HCT116 (cell line): ENCODE results near the gene C9orf78. TPM values are rescaled to one million over a fixed set of nuclear protein-coding genes. Genes with fewer than 3 reads are reported as not detected.

Experiments used
- ATAC-seq: fragments of 200-7000 bp; cut with Tn5 transposase; 2 replicates; pipeline ENCODE4 v1.9.1; 2020; ENCODE audit warnings: mild to moderate bottlenecking, moderate library complexity
- BruUV-seq: library from RNA; stranded (reverse); fragments of 400-500 nt; replicated peaks from 2 replicates; lab custom pipeline; 2021; lab: Mats Ljungman, UMichigan
- CTCF ChIA-PET: fragments of 300-600 bp; sonication (Branson Sonifier 250); formaldehyde crosslinking; loops from one replicate; lab custom pipeline; 2021; ENCODE audit warnings: antibody characterized with exemption; lab: Charles Lee
- POLR2A ChIA-PET: fragments of 300-600, 350-600 bp; sonication (Branson Sonifier 250); formaldehyde crosslinking; loops from one replicate; lab custom pipeline; 2021; ENCODE audit warnings: antibody characterized with exemption; lab: Charles Lee
- RAD21 ChIA-PET, 2 experiments: fragments of 300-600 bp; sonication (Branson Sonifier 250); formaldehyde crosslinking; loops; one replicate each; lab custom pipeline; 2023; ENCODE audit warnings: low total read pairs in 2 of 2; ENCODE audit not compliant: uncharacterized antibody in 2 of 2, unreplicated experiment in 2 of 2, low non-redundant PET in 1 of 2; lab: Charles Lee
- DNase-seq: peaks from one replicate; pipeline ENCODE4 v3.0.0-alpha.2; 2010; ENCODE audit warnings: low read depth, low spot score
- H2AFZ ChIP-seq: fragments of 200-600 bp; shearing (Covaris generic), sonication (generic); 2 replicates; pipeline ENCODE4 v1.6.1; 2017; ENCODE audit warnings: low read depth, mixed run types, mixed read lengths, antibody characterized with exemption, low read length; ENCODE audit not compliant: poor library complexity, severe bottlenecking
- H3K27ac ChIP-seq: 2 replicates; pipeline ENCODE4 v1.5.1; 2012; ENCODE audit warnings: low read depth, low read length
- H3K27me3 ChIP-seq: fragments of 200-600 bp; sonication (generic); 2 replicates; pipeline ENCODE4 v1.6.1; 2016; ENCODE audit warnings: mixed run types, low read length, mixed read lengths; ENCODE audit not compliant: insufficient read depth
- H3K36me3 ChIP-seq, 2 experiments: fragments of 200-500 bp in 1 of 2; fragments of 200-600 bp in 1 of 2; sonication (Bioruptor generic) in 1 of 2; sonication (generic) in 1 of 2; 2 replicates each; pipeline versions ENCODE4 v1.5.1 to v1.6.1; 2014 to 2016; ENCODE audit warnings: low read length in 2 of 2, inconsistent platforms in 1 of 2, mixed read lengths in 1 of 2, mixed run types in 1 of 2; ENCODE audit not compliant: insufficient read depth in 2 of 2, control insufficient read depth in 1 of 2
- H3K4me1 ChIP-seq, 2 experiments: fragments of 200-600 bp in 1 of 2; sonication (generic) in 1 of 2; 2 replicates each; pipeline versions ENCODE4 v1.5.1 to v1.6.1; 2012 to 2017; ENCODE audit warnings: low read length in 2 of 2, inconsistent platforms in 1 of 2, mild to moderate bottlenecking in 1 of 2, mixed read lengths in 1 of 2, mixed run types in 1 of 2, moderate library complexity in 1 of 2; ENCODE audit not compliant: insufficient read depth in 2 of 2, control insufficient read depth in 1 of 2
- H3K4me2 ChIP-seq: fragments of 200-600 bp; sonication (generic); 2 replicates; pipeline ENCODE4 v1.6.1; 2017; ENCODE audit warnings: mixed run types, low read length, mixed read lengths
- H3K4me3 ChIP-seq, 2 experiments: fragments of 200-600 bp in 1 of 2; sonication (generic) in 1 of 2; replicated peaks in 1 of 2; 2 replicates each; pipeline ENCODE4 v1.5.1; 2011 to 2016; ENCODE audit warnings: low read length in 2 of 2, control low read depth in 1 of 2, low read depth in 1 of 2, mild to moderate bottlenecking in 1 of 2, mixed read lengths in 1 of 2, mixed run types in 1 of 2
- H3K79me2 ChIP-seq: fragments of 200-600 bp; sonication (generic); 2 replicates; pipeline ENCODE4 v1.6.1; 2017; ENCODE audit warnings: mild to moderate bottlenecking, mixed run types, low read length, moderate library complexity, mixed read lengths; ENCODE audit not compliant: insufficient read depth
- H3K9ac ChIP-seq: fragments of 200-600 bp; sonication (generic); 2 replicates; pipeline ENCODE4 v1.6.1; 2016; ENCODE audit warnings: low read length, mixed read lengths
- H3K9me2 ChIP-seq: fragments of 200-600 bp; sonication (generic), shearing (Covaris generic); 2 replicates; pipeline ENCODE4 v1.6.1; 2017; ENCODE audit warnings: mixed run types, mild to moderate bottlenecking, moderate library complexity; ENCODE audit not compliant: insufficient read depth
- H3K9me3 ChIP-seq, 2 experiments: fragments of 200-500 bp in 1 of 2; fragments of 200-600 bp in 1 of 2; sonication (Bioruptor generic) in 1 of 2; sonication (generic) in 1 of 2; 2 replicates each; pipeline ENCODE4 v1.6.1; 2014 to 2017; ENCODE audit warnings: low read length in 2 of 2, mixed read lengths in 2 of 2, inconsistent platforms in 1 of 2, low read depth in 1 of 2, mild to moderate bottlenecking in 1 of 2, mixed run types in 1 of 2, moderate library complexity in 1 of 2; ENCODE audit not compliant: control insufficient read depth in 1 of 2, insufficient read depth in 1 of 2
- H4K20me1 ChIP-seq: fragments of 200-600 bp; sonication (generic), shearing (Covaris generic); 2 replicates; pipeline ENCODE4 v1.6.1; 2017; ENCODE audit warnings: mixed run types, mild to moderate bottlenecking, moderate library complexity; ENCODE audit not compliant: insufficient read depth
- CBX3 ChIP-seq: IDR thresholded peaks from 2 replicates; pipeline ENCODE4 v1.6.1; 2012; ENCODE audit warnings: low read depth
- CEBPB ChIP-seq: IDR thresholded peaks from 2 replicates; pipeline ENCODE4 v1.6.1; 2012; ENCODE audit warnings: low read depth
- EGR1 ChIP-seq: IDR thresholded peaks from 2 replicates; pipeline ENCODE4 v1.6.1; 2012; ENCODE audit warnings: low read depth
- EZH2phosphoT487 ChIP-seq: fragments of 200-600 bp; IDR thresholded peaks from 2 replicates; pipeline ENCODE4 v1.6.1; 2018; ENCODE audit warnings: antibody characterized with exemption, borderline replicate concordance
- FOSL1 ChIP-seq: IDR thresholded peaks from 2 replicates; pipeline ENCODE4 v1.6.1; 2012; ENCODE audit warnings: low read depth
- MAX ChIP-seq: IDR thresholded peaks from 2 replicates; pipeline ENCODE4 v1.6.1; 2012
- POLR2A ChIP-seq: IDR thresholded peaks from 2 replicates; pipeline ENCODE4 v1.7.0; 2011; ENCODE audit warnings: borderline replicate concordance; ENCODE audit not compliant: insufficient read depth, insufficient read length; ENCODE audit errors: extremely low read depth
- SIN3A ChIP-seq: IDR thresholded peaks from 2 replicates; pipeline ENCODE4 v1.6.1; 2012; ENCODE audit warnings: low read depth
- SRF ChIP-seq: IDR thresholded peaks from 2 replicates; pipeline ENCODE4 v1.6.1; 2012; ENCODE audit warnings: low read depth
- TCF7L2 ChIP-seq: IDR thresholded peaks from 2 replicates; pipeline ENCODE4 v1.7.0; 2011; ENCODE audit warnings: borderline replicate concordance, inconsistent platforms; ENCODE audit not compliant: insufficient read depth, insufficient read length; ENCODE audit errors: extremely low read depth
- ZFX ChIP-seq: fragments of 450-650 bp; IDR thresholded peaks from 2 replicates; pipeline ENCODE4 v1.6.1; 2017
- ZNF274 ChIP-seq: fragments of 200-500 bp; sonication (Bioruptor generic); IDR thresholded peaks from 2 replicates; pipeline ENCODE4 v1.6.1; 2014; ENCODE audit warnings: mild to moderate bottlenecking, low read depth, low read length, inconsistent platforms
- intact Hi-C: fragments of 100-400 bp; cut with micrococcal nuclease; formaldehyde crosslinking; loops from 2 replicates; pipeline ENCODE4 v1.10.0; 2022
- total RNA-seq: library from RNA; stranded (reverse); gene quantifications from one replicate; pipeline ENCODE4 v1.2.1, GENCODE V29; 2021; ENCODE audit not compliant: unreplicated experiment
- TF ChIP-seq, protein P1 (sequence below), 3 experiments: fragments of 200-600 bp in 1 of 3; sonication (generic) in 1 of 3; IDR thresholded peaks in 2 of 3; conservative IDR thresholded peaks in 1 of 3; 2 replicates each; pipeline ENCODE4 v1.5.1; 2012 to 2017; ENCODE audit warnings: low read depth in 2 of 3, low read length in 2 of 3, antibody characterized with exemption in 1 of 3, borderline replicate concordance in 1 of 3, control low read depth in 1 of 3, mild to moderate bottlenecking in 1 of 3, mixed read lengths in 1 of 3, mixed run types in 1 of 3, moderate library complexity in 1 of 3; ENCODE audit not compliant: insufficient read depth in 1 of 3
- TF ChIP-seq, protein P2 (sequence below): IDR thresholded peaks from 2 replicates; pipeline ENCODE4 v1.6.1; 2011; ENCODE audit warnings: mild to moderate bottlenecking, low read length, moderate library complexity; ENCODE audit not compliant: insufficient replicate concordance; ENCODE audit errors: extremely low read depth

Gene C9orf78
- total RNA-seq, 1 experiment from 2014 or later, result 41.4 TPM

DNA sequence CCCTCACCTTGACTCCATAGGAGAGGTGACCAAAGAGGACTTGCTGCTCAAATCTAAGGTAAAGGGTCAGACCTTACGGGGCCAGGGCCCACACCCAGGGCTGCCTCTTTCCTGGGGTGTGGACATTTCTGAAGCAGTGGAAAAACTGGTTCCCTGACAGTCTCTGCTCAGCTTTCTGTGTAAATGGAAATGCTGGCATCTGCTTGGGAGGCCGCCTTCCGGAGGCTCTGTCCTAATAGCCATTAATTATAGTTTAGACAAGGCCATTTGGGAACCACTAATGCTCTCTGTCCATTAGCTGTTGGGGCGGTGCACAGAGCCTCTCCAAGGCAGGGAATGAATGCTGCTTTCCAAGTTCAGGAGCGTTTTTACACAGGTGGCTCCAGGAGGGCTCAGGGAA is 17.5 kb upstream of the C9orf78 start:
- H3K4me3 ChIP-seq, result no peak overlapping the region
- H3K4me2 ChIP-seq, result no peak overlapping the region
- BruUV-seq, result no TSS peak
- intact Hi-C loops, result no loop called here
- ATAC-seq, result no peak
- ChIA-PET RAD21 (no interaction called here), CTCF (no interaction called here), POLR2A (no interaction called here)
- no peak overlapping the region for H3K27ac ChIP-seq
- peaks cover 0 to 4% of the 10 kb centered on the region in 2 experiments; a peak in 1 of 4 replicates for H3K36me3 ChIP-seq
- no peaks in the 10 kb centered on the region for H3K9me2 ChIP-seq
- TF ChIP-seq ZFX, result no peak
- no peak for TF ChIP-seq ZNF274
- TF ChIP-seq CEBPB, result no peak
- TF ChIP-seq MAX, result no peak
- TF ChIP-seq FOSL1, result no peak
- no peak for TF ChIP-seq SIN3A
- DNase-seq, result no peak
- H3K9ac ChIP-seq, result no peak overlapping the region
- no peaks in the 10 kb centered on the region for H3K4me1 ChIP-seq
- no peak overlapping the region for H2AFZ ChIP-seq
- H4K20me1 ChIP-seq, result no peaks in the 10 kb centered on the region
- H3K79me2 ChIP-seq, result no peaks in the 10 kb centered on the region
- no peaks in the 10 kb centered on the region for H3K27me3 ChIP-seq
- H3K9me3 ChIP-seq, result no peaks in the 10 kb centered on the region

GRCh38 chr9:129851821-129852220 is 16.7 kb upstream of the C9orf78 start:
- H4K20me1 ChIP-seq, result no peaks in the 10 kb centered on the region
- H3K9me2 ChIP-seq, result no peaks in the 10 kb centered on the region
- H3K27ac ChIP-seq, result no peak overlapping the region
- ChIA-PET CTCF (no interaction called here), RAD21 (interaction anchor here in 1 of 2 experiments (0.7 kb wide), 1 partner anchor 191 kb away, joined by 4 read pairs; no protein-coding TSS in a partner anchor), POLR2A (no interaction called here)
- H3K4me3 ChIP-seq, result no peak overlapping the region
- H3K36me3 ChIP-seq, result peaks cover 0 to 4% of the 10 kb centered on the region in 2 experiments; a peak in 1 of 4 replicates
- intact Hi-C loops, result no loop called here
- H3K4me1 ChIP-seq, result no peaks in the 10 kb centered on the region
- ATAC-seq (no peak), DNase-seq (no peak)
- no peak overlapping the region for H3K4me2 ChIP-seq
- no peaks in the 10 kb centered on the region for H3K79me2 ChIP-seq
- no peaks in the 10 kb centered on the region for H3K9me3 ChIP-seq
- BruUV-seq, result no TSS peak
- no peaks in the 10 kb centered on the region for H3K27me3 ChIP-seq
- H3K9ac ChIP-seq, result no peak overlapping the region
- H2AFZ ChIP-seq, result no peak overlapping the region
- TF ChIP-seq, protein P1, sequence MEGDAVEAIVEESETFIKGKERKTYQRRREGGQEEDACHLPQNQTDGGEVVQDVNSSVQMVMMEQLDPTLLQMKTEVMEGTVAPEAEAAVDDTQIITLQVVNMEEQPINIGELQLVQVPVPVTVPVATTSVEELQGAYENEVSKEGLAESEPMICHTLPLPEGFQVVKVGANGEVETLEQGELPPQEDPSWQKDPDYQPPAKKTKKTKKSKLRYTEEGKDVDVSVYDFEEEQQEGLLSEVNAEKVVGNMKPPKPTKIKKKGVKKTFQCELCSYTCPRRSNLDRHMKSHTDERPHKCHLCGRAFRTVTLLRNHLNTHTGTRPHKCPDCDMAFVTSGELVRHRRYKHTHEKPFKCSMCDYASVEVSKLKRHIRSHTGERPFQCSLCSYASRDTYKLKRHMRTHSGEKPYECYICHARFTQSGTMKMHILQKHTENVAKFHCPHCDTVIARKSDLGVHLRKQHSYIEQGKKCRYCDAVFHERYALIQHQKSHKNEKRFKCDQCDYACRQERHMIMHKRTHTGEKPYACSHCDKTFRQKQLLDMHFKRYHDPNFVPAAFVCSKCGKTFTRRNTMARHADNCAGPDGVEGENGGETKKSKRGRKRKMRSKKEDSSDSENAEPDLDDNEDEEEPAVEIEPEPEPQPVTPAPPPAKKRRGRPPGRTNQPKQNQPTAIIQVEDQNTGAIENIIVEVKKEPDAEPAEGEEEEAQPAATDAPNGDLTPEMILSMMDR (IDR thresholded peaks at IDR 0.05 in 2 of 3, conservative IDR thresholded peaks at IDR 0.05 in 1 of 3; ENCODE audit: borderline replicate concordance in 1 of 3, insufficient read depth in 1 of 3, low read depth in 2 of 3, low read length in 2 of 3), result no peak
- TF ChIP-seq SIN3A (no peak), POLR2A (no peak), TCF7L2 (no peak), CBX3 (no peak), EGR1 (no peak), FOSL1 (no peak), EZH2phosphoT487 (no peak), SRF (no peak)
- TF ChIP-seq, protein P2, sequence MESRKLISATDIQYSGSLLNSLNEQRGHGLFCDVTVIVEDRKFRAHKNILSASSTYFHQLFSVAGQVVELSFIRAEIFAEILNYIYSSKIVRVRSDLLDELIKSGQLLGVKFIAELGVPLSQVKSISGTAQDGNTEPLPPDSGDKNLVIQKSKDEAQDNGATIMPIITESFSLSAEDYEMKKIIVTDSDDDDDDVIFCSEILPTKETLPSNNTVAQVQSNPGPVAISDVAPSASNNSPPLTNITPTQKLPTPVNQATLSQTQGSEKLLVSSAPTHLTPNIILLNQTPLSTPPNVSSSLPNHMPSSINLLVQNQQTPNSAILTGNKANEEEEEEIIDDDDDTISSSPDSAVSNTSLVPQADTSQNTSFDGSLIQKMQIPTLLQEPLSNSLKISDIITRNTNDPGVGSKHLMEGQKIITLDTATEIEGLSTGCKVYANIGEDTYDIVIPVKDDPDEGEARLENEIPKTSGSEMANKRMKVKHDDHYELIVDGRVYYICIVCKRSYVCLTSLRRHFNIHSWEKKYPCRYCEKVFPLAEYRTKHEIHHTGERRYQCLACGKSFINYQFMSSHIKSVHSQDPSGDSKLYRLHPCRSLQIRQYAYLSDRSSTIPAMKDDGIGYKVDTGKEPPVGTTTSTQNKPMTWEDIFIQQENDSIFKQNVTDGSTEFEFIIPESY, result no peak
